Activated T-cell treated with anti-CD3 and anti-CD28 coated beads for 24 hours (primary cell): Measurements from ENCODE around the gene SSH2.

Experiments used
- DNase-seq: peaks from one replicate; pipeline ENCODE4 v3.0.0-alpha.2; 2020; ENCODE audit warnings: low read depth

The SSH2 gene

GRCh38 chr17:29608986-29609385, 321.0 kb downstream of the SSH2 start:
- no peak for DNase-seq

- DNase-seq = no peak
These were observed 322.4 kb downstream of the SSH2 start for GRCh38 chr17:29607557-29608195.

- DNase-seq = no peak
These were observed 326.8 kb downstream of the SSH2 start for GRCh38 chr17:29603109-29603674.

- DNase-seq = no peak
These were observed 332.5 kb downstream of the SSH2 start for GRCh38 chr17:29597361-29598172.

- DNase-seq = no peak
These were observed 333.2 kb downstream of the SSH2 start for GRCh38 chr17:29596811-29597210.

GRCh38 chr17:29595943-29596774, 333.9 kb downstream of the SSH2 start:
- no peak for DNase-seq

- DNase-seq = no peak
These were observed 334.7 kb downstream of the SSH2 start for GRCh38 chr17:29595107-29595942.

- no peak for DNase-seq
These were observed 335.4 kb downstream of the SSH2 start for GRCh38 chr17:29594519-29595090.

GRCh38 chr17:29593591-29594518, 336.2 kb downstream of the SSH2 start:
- no peak for DNase-seq

- DNase-seq = no peak
These were observed 337.0 kb downstream of the SSH2 start, which contains the start of gene ANKRD13B for GRCh38 chr17:29592850-29593551. ANKRD13B (plus strand) TSS chr17:29593132; CDS start chr17:29593622, 490 bp downstream.

GRCh38 chr17:29591737-29592608, 338.1 kb downstream of the SSH2 start:
- peak; percentile 73 for DNase-seq

GRCh38 chr17:29591146-29591736, 338.8 kb downstream of the SSH2 start:
- DNase-seq = no peak

- no peak for DNase-seq
These were observed 339.4 kb downstream of the SSH2 start for GRCh38 chr17:29590411-29591145.

- peak; percentile 79 for DNase-seq
These were observed 340.3 kb downstream of the SSH2 start, which contains the start of gene GIT1 for GRCh38 chr17:29589524-29590410. GIT1 (minus strand) TSS chr17:29589648; CDS start chr17:29589378, 270 bp downstream.

- no peak for DNase-seq
These were observed 341.2 kb downstream of the SSH2 start for GRCh38 chr17:29588562-29589411.
